HEK293T (cell line): Measurements from ENCODE around the gene SLC4A1.

Experiments used
- BHLHE40 ChIP-seq: fragments of 450-650 bp; IDR thresholded peaks from 2 replicates; pipeline ENCODE4 v1.6.1; 2016; ENCODE audit warnings: mild to moderate bottlenecking, moderate library complexity, borderline replicate concordance
- CTBP1 ChIP-seq: fragments of 450-650 bp; IDR thresholded peaks from 2 replicates; pipeline ENCODE4 v1.6.1; 2016; ENCODE audit warnings: borderline replicate concordance
- ELF4 ChIP-seq: fragments of 450-650 bp; IDR thresholded peaks from 2 replicates; pipeline ENCODE4 v1.6.1; 2017; ENCODE audit warnings: antibody characterized with exemption
- FOXK2 ChIP-seq: fragments of 450-650 bp; IDR thresholded peaks from 2 replicates; pipeline ENCODE4 v1.6.1; 2016; ENCODE audit warnings: mild to moderate bottlenecking
- SP1 ChIP-seq: fragments of 450-650 bp; IDR thresholded peaks from 2 replicates; pipeline ENCODE4 v1.6.1; 2017
- SUZ12 ChIP-seq: fragments of 450-650 bp; IDR thresholded peaks from 2 replicates; pipeline ENCODE4 v1.6.1; 2016; ENCODE audit warnings: mild to moderate bottlenecking

DNA sequence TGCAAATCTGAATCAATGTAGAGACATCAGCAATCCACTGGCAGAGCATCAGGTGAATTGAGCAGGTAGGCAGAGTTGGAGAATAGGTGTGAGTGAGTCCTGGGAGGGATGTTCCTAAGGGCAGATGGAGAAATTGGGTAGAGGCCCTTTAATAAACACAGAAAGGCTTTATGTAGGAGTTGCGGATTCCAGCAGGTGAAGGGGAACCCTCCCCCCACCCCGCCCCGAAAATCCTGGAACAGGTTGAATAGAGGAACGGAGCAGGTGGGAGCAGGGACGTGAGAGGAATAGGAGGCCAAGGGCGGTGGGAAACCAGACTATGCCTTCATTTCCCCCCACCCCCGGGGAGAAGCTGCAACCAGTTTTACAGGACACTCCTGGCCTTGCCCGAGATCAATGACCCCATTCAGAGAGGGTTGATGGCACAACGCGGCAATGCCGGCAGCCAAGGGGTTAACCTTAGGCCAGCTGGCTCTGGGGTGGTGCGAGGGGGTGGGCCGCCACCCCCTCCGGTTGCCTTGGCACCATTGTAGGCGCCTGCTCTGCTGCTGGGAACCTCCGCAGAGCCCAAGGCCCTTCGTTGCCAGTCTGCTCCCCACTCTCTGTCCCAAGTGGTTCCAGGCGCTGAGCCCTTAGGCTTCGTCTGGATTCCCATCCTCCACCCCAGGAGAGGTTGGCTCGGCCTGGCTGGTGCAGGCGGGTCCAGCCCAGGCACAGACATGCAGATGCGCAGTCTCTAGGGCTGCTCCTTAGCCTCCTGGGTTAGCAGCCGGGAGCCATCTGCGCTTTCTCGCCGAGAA is 39.7 kb upstream of the SLC4A1 start:
- no peak for TF ChIP-seq SP1
- no peak for TF ChIP-seq SUZ12
- no peak for TF ChIP-seq BHLHE40
- no peak for TF ChIP-seq CTBP1
- TF ChIP-seq FOXK2 = no peak
- no peak for TF ChIP-seq ELF4
